GM21526 (cell line): ENCODE data around the gene AHI1.
"Not testable (repeated sequence)": the region's sequence is repeated elsewhere in the genome, so short reads cannot be mapped to it uniquely, and the experiment has no call there.

Source experiments
- ATAC-seq: cut with Tn5 transposase; IDR thresholded peaks from one replicate; pipeline ENCODE4 v1.9.1; 2021; ENCODE audit warnings: moderate library complexity; ENCODE audit not compliant: unreplicated experiment, low FRiP score

Gene AHI1

DNA sequence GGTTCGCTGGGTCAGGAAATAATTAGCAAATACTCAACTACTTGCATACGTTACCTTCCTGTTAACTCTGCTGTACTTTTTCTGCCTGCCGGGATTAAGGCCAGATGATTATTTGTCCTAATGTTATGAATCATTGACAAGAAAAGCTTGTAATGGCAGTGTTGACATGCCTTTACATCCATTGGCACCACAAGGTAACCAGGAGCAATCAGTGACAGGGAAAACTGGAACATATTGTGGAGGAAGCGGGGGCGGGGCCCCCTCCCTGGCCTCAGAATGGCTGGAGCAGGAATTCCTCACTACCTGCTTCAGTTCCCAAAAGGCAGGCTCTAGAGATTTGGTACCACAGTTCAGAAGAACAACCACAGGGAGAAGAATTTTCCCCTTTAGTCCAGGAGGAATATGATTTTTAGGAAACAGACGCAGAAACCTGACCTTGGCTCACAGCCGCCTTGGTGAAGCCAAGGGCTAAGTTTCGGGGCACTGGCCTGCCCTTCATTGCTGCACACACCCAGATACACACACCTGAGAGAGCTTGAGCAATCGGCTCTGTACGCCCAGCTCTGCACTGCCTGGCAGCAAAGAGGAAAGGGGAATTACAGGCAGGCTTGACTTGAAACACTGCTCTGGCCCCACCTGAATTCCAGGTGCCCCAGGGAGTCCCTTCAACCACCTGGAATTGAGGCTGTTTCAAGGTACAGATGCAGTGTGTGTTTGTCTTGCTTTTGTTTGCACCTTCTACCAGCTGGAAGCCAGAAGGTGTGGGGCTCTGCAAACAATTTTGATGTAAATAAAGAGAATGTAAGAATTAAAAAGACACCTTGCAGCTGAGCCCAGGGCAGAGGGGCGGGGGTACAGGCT lies 226.6 kb downstream of the AHI1 start:
- no peak for ATAC-seq

DNA sequence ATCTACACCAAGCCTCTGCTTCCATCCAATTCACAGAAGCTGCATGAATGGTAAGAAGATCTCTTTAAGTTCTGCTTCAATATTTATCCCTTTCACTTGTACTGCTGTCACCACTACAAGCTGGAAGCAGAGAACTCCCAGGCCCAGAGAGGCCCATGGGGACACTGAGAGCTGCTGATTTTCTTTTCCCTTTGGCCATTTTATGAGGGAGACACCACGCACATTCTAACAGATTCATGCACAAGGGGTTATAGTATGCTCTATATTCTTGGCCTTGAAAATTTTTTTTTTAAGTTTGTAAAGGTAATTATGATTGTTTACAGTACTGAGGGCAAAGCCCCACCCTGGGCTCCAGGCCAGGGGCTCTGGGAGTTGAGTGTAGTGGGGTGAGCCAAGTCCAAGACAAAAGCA lies 228.1 kb downstream of the AHI1 start:
- ATAC-seq = no peak

DNA sequence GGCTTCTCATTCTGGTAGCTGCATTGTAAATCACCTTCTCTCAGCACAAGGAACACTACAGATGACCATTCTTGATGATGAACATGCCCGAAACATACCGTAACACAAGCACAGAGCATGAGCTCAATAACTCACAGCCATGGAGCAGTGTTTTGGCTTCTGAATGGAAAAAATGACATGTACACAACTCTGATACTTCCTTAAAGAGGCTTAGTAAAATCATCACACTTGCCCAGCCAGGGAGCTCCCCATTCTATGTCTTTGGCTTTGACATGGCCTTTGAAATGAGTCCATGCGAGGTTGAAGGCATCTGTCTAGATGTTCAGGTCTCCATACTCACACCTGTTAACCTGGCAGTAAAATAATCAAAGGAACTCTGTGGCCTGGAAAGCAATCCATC lies 228.8 kb downstream of the AHI1 start:
- no peak for ATAC-seq

DNA sequence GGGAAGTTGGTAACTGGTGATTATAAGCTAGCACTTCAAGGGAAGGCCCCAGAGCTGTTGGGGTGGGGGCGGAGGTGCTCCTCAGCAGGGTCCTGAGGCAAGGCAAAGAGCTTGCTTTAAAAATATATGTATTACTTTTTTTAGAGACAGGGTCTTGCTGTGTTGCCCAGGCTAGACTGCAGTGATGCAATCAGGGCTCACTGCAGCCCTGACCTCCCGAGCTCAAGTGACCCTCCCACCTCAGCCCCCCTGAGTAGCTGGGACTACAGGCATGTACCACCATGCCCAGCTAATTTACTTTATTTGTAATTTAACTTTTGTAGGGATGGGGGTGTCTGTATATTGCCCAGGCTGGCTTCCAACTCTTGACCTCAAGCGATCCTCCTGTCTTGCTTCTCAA lies 229.3 kb downstream of the AHI1 start:
- no peak for ATAC-seq

DNA sequence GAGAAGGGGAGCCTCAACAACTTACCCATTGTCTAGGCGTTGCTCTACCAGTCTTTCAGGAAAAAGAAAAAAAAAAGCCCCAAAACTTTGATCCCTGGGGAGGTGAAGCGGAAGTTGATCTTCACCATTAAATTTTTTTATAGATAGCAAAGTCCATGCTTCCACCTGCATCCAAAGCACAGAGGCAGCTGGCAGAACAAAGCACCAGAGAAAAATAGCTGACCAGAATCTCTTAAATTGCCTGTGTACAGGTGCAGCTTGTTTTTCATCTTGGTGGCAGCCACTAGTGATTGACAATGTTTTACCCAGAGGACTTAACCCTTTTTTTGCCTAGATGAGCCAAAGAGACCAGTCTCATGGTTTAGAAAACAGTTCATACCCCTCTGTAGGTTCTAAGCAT lies 230.5 kb downstream of the AHI1 start:
- no peak for ATAC-seq

DNA sequence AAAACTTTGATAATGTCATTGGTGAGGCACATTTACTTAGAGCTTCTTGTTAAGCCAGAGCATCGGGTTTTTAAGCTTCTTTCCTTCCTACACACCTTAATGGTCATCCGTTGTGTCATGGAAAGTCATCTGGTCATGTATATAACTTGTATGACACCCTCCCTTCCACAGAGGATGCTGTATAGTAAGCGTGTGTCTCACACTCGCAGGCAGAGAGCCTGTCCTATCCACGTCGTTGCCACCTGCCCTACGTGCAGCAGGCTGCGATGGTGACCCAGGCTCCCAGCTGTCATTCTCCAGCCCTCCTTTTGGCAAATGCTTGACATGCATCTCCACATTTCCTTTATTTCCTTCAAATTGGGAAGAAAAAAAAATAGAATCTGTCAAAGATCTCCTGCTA lies 230.9 kb downstream of the AHI1 start:
- ATAC-seq = no peak

DNA sequence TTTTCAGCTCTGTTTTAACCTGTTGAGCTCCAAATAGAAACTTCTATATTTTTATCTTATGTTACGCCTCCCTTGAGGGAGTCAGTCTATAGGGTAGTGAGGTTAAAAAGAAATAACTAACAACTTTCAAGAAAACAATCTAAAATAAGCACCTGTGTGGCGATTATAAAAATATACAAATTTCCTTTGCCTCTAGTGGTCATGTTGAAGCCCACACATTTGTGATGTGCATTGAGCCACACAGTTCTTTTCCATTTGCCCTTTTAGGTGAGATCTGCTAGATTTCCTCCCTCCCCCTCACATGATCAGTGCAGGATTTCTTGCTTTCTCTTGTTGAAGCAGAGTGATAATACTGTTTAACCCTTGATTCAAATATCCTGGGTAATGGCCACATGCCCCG lies 232.3 kb downstream of the AHI1 start:
- ATAC-seq = no peak

DNA sequence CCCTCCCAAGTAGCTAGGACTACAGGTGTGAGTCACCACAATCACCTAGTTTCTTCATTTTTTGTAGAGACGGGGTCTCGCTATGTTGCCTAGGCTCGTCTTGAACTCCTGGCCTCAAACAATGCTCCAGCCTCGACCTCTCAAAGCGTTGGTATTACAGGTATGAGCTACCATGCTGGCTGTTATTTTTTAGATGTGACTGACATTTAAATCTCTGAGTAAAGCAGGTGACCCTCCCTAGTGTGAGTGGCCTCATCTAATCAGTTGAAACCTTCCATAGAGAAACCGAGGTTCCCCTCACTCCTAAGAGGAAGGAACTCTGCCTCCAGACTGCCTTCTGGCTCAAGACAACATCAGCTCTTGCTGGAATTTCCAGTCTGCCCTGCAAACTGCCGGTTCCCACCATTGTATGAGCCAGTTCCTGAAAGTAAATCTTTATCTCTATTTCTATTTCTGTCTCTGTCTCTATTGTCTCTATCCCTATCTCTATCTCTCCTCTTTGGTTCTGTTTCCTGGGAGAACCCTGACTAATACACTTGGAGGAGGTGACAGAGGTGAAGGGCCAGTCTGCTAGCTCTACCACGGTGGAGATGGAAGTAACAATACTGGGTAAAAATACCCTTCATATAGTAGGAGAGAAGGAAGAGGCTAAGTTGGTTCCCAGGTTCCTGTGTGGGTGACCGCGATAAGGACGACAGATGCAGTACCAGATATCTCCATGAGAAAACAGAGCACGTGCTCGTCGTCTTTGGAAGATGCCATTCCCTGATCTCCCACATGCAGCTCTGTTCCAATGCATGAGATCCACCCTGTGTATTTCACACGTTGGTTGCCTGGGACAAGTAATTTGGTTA lies 235.4 kb downstream of the AHI1 start:
- ATAC-seq = no peak

DNA sequence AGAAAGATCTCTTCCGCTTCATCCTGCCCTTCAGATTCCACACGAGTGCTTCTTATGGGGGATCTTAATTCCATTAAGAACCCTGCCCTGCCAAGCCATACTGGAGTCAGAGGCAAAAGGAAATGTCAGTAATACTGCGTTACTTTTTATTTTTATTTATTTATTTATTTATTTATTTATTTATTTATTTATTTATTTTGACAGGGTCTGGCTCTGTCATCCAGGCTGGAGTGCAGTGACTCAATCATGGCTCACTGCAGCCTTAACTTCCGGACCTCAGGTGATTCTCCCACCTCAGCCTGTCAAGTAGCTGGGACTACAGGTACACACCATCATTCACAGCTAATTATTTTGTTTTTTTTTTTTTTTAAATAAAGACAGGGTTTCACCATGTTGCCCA lies 236.9 kb downstream of the AHI1 start:
- no peak for ATAC-seq

DNA sequence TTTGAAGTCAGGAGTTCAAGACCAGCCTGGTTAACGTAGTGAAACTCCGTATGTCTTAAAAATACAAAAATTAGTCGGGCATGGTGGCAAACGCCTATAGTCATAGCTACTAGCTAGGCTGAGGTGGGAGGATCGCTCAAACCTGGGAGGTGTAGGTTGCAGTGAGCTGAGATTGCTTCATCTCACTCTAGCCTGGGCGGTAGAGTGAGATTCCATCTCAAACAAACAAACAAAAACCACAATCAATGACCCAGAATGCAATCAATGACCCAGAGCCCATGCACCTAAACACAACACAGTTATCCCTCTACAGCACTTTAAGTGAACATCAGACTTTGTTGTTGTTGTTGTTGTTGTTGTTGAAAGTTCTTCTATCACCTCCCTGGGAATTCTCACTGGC lies 238.6 kb downstream of the AHI1 start:
- ATAC-seq = no peak

DNA sequence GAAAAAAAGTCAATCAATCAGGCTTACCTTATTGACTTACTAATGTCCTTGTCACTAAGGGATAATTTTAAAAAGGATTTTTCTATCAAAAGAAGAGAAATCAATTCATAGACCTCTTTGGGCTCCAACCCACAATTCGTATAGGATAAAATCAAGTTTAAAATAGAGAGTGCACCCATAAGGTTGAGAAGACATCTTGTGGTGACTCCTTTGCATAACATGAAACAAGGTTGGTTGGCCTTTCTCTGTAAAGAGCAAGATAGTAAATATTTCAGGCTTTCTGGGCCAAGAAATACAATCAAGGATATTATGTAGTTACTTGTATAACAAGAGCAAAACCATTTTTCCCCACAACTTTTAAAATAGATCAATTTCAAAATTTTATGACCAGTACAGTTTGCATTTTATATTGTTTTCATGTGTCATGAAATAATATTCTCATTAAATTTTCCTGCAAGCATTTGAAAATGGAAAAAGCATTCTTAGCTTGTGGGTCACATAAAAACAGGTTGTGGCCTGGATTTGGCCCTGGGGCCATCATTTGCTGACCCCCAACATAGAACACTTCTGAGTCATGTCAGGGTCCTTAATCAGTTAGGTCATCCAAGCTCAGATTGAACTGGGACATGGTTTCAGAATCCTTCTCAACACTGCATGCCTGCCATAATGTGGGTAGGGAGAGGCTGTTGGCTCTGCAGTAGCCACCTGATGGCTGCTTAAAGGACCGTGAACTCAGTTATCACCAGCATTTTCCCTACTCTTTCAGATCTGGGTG lies 239.7 kb downstream of the AHI1 start:
- ATAC-seq = no peak

DNA sequence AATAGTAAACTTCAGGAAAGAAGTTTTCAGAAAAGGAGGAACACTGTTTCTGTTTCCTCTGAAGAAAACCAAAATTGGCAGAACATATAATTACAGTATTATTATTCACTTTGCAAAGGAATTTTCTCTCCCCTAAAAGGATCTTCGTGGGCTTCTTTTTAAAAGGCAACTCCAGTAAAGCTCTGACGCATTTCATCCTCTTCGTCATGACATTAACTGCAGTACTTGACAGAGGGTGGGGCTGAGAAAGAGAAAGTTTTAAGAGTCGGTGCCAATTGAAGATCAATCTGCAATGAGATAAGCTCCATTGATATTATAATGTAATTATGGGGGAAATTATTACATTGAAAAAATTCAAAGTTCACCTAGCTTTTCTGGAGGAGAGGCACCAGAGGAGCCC lies 240.7 kb downstream of the AHI1 start:
- ATAC-seq = no peak

DNA sequence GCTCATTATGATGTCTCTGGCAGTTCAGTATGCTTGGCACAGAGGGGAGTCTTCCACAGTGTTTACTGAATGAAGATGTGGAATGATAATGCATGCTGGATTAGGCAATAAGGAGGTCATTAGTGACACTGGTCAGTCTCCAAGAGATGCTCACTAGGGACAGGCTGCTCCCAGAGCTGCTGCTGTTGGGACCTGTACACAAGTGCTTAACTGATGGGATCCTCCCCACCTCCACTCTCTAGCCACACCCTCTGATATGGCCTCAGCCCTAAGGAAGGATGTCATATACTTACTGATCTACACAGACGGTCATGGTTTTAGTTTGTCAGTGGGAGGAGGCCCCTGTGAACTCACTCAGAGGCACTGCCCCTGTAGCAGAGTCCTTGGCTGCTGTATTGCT lies 243.1 kb downstream of the AHI1 start:
- no peak for ATAC-seq

DNA sequence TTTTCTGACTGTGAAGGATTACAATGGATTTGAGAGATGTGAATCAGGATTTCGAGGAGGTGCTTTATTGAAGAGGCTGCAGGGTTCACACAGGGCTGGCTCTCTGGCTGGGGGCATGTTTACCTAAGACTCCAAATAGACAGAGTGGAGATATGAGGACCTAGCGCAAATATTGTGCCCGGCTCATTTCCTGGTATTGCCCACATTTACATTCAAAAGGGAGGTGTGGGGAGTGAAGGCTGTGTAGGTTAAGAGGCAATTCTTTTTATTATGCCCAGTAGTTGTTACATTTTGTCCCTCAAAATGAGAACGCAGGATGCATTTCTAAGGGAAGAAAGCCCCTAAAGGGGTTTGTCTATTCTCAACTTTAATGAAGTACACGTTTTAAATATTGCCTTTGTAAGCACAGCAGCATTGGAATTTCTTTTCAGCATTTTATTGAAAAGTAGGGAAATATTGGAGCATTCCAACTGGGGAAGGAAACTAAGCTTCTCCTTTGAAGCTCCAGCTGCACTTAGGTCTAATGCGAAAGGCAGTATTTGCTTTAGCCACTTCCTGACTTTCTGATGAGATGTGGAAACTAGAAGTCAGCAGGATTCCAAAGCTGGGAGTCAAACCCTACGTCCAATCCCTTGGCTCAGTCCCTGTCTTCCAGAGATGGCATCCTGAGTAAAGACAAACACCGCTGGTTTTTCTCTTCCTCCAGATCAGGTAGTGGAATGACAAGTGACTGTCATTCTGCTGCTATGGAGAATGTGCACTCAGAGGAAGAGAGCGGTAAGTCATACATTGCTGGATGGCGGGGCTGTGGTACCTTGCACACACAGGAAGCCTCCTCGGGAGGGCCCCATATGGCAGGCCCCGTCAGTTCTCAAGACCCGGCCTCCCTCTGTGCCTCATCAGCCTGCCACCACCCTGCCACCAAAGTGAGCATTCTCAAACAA lies 245.8 kb downstream of the AHI1 start:
- no peak for ATAC-seq

DNA sequence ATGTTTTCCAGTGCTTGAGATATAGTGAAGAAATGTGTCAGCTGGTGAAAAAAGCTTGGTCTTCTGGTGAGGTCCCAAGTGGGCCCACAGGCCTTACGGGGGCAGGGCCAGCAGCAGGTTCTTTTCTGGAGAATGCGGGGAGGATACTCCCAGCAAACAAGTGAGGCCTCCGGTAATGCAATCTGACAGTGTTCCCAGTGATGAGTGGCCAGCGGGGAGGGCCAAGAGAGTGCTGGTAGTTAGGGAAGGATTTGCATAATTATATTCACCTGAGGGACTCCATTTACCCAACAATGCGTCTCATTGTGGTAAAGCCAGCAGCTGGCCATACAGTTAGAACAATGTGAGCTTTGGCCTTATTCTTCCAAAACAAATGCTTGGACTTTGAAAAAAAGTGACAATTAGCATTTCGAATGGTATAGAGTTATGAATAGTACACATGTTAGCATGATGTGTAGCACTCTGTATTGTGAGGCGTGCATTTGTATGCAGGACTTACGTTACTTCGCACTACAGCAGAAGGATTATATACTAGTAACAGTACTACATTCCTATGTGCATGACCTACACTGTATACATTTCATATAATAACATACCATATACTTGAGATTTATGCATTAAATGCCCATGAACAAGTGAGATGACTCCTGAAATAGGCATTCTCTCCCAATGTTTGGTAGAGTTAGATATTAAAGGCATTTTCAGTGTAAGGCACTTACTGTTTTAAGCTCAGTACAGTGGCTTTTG lies 246.6 kb downstream of the AHI1 start:
- ATAC-seq = no peak

DNA sequence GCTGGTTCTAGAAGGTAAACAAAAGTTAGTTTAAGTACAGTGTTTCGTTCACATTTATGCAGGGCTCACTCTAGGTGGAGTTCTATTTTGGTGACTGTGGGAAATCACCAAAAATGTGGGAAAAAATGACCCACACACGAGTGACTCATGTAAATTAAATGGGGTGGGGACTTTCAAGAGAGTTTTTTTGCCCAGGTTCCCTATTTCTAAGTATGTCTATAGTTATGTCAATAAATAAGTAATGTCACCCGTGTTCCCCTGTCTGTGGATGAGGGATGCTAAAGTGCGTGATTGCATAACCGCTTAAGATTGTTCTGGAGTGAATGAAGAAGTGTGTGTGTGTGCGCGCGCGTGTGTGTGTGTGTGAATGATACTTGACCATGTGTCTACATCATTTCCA lies 247.3 kb downstream of the AHI1 start:
- no peak for ATAC-seq

DNA sequence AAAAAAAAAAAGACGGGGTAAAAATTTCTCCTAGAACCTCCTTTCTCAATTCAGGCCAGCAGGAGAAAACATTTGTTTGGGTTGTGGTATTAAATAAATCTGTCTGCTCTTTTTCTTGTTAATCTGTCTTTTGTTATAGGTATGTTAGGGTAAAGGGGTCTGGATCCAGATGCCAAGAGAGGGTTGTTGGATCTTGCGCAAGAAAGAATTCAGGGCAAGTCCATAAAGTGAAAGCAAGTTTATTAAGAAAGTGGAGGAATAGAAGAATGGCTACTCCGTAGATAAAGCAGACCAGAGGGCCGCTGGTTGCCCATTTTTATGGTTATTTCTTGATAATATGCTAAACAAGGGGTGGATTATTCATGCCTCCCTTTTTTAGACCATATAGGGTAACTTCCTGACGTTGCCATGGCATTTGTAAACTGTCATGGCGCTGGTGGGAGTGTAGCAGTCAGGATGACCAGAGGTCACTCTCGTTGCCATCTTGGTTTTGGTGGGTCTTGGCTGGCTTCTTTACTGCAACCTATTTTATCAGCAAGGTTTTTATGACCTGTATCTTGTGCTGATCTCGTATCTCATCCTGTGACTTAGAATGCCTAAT lies 251.0 kb downstream of the AHI1 start:
- ATAC-seq = not testable (repeated sequence)

DNA sequence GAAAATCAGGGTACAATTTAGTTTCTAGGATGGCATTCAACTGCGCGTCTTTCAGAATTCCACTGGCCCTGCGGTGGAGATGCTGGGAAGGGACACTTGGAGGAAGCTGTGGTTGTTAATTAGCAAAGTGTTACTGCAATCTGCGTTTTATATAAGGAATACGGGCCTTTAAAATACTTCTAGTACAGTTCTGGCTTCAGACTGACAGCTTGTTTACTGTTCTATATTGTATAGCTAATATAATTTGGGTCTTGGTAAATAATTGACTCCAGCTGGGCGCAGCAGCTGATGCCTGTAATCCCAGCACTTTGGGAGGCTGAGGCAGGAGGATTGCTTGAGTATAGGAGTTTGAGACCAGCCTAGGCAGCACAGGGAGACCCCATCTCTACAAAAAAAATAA lies 252.7 kb downstream of the AHI1 start:
- no peak for ATAC-seq
